ENCODE data around the gene ANKMY2.

The ANKMY2 gene

GRCh38 chr7:16564023-16564380, 81.6 kb downstream of the ANKMY2 start:
- no peak for FAIRE-seq

DNA sequence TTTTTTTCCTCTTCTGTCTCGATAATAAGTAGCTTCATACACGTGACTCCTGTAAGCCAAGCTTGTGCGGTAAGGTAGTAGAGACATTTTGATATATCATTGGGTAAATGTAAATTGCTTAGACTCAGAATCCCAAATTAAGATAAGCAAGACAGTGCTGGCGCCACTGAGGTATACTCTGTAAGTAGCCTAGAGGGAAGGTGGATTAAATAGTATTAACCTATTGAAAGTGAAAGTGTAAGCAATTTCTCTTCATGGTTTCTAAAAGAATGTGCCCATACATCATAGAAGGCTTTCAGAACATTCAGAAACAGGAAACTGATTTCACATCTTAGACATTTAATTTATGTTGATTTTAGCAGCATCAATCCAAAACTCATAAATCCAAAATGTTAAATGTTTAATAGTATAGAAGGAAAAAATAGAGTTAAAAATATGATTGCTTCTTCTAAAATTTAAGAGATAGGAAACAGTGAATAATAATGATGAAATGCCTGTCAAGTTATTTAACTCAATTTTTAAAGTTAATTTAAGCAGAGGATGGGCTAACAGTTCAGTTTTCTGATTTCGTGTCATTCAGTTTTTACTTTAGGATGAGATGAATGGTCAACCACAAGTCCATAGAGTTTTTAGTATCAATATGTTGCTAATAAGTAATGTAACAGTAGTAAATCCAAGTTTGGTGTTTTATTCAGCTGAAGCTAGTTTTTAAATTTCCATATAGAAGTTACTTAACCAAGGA, 82.1 kb downstream of the ANKMY2 start:
- FAIRE-seq, result no peak

DNA sequence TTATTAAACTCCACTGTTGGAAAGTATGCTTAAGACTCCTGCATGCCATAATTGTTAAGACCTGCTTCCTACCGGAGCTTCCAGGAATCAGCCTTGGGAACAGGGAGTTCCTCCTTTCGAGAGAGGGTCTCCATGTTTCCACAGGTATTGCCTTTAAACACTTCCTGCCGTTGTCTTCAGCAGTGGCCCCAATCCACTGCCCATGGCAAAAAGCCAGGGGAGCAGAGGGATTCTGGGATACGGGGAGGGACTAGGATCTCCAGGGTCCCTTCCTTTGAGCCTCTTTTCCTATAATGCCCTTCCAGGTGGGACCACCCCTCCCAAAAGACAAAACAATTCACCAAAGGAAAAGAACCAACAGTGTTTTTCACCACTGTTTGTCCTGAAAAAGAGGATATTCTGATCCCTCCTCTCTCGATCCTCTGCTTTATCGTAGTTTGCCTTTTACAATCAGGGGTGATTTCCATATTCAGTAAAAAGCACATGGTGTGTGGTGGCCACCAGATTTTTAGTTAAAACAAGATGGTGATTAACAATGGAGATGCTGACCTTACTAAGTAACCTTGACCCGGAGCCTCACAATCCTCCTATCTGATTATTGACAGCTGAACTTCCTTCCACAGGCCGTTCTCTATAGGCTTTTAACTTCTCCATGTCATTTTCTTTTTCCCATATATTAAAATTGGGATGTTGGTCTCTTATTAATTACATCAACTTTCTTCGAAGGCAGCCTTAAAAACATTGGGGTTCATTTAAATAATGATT, 82.9 kb downstream of the ANKMY2 start:
- FAIRE-seq, result no peak

- no peak for FAIRE-seq
Observed at GRCh38 chr7:16561943-16562342, 83.6 kb downstream of the ANKMY2 start.

- no peak for FAIRE-seq
Observed at GRCh38 chr7:16559497-16560179, 85.9 kb downstream of the ANKMY2 start.

- FAIRE-seq, result no peak
Observed at GRCh38 chr7:16558761-16559302, 86.7 kb downstream of the ANKMY2 start.

- no peak for FAIRE-seq
Observed at GRCh38 chr7:16556359-16556758, 89.2 kb downstream of the ANKMY2 start.

DNA sequence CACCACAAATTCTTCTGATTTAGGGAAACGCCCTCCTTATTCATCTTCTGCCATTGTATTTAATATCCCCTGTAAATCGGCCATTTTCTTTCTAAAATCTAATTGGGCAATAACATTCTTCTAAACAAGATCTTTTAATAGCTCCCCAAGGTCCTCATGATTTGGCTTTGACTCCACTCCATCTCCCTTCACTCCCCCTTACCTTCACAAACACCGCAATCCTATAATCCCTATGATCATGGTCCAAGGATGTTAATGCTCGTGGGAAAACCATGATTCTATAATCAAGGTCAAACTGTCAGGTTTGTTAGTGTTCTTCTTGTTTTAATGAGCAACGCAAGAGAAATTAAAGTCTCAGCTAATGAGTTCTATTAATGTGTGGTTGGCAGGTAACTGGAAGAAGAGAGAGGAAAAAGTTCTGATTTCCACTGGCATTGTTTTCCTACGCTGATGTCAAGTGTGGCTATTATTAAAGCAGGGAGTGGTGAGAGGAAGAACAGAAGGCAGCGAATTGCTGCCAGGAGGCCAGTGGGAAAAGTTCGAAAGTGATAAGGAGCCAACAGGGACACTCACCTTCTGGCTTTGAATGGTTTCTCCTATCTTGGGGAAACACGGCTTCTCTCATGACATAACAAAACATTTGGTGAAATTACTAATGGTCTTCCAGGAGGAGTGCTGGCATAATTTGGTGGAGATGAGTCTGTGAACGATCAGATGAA, 90.9 kb downstream of the ANKMY2 start:
- no peak for FAIRE-seq

GRCh38 chr7:16550671-16551070, 94.9 kb downstream of the ANKMY2 start:
- FAIRE-seq, result no peak

Measured in endometrium (tissue), 2 donors.